K562 (cell line): Measurements from ENCODE around the gene ATP5PD. TPM values are rescaled to one million over a fixed set of nuclear protein-coding genes. Genes with fewer than 3 reads are reported as not detected.

Source experiments
- ATAC-seq: fragments of 200-7000 bp; cut with Tn5 transposase; 3 replicates; pipeline ENCODE4 v1.9.1; 2020; ENCODE audit warnings: moderate library complexity
- BruUV-seq: library from RNA; stranded (reverse); fragments of 400-500 nt; replicated peaks from 2 replicates; lab custom pipeline; 2021; lab: Mats Ljungman, UMichigan
- CTCF ChIA-PET: fragments of 300-600 bp; formaldehyde crosslinking; extraction: SDS; loops from one replicate; lab custom pipeline; 2021; ENCODE audit warnings: low intra/inter-chr PET ratio; lab: Yijun Ruan, JAX
- POLR2A ChIA-PET: fragments of 300-600, 350-650 bp; sonication (Branson Sonifier 250); formaldehyde crosslinking; extraction: SDS; loops from one replicate; lab custom pipeline; 2021; ENCODE audit warnings: antibody characterized with exemption, inconsistent platforms; lab: Yijun Ruan, JAX
- DNase-seq, 4 experiments: peaks; one replicate each; pipeline versions ENCODE4 v3.0.0 to v3.0.0-alpha.2; 2011 to 2018; ENCODE audit warnings: low spot score in 3 of 4, mixed read lengths in 3 of 4; ENCODE audit errors: extremely low read depth in 1 of 4
- FAIRE-seq: peaks from 2 replicates; lab custom pipeline; 2011; peaks lifted over from hg19 to GRCh38; lab: Jason Lieb, UNC
- H2AFZ ChIP-seq: 2 replicates; pipeline ENCODE4 v1.6.0; 2011; ENCODE audit warnings: low read depth, low read length, control low read depth, inconsistent platforms
- H3K27ac ChIP-seq: fragments of 200-600 bp; 3 replicates; pipeline ENCODE4 v1.8.0; 2011; ENCODE audit warnings: low read depth, mild to moderate bottlenecking, control low read depth, inconsistent platforms, low read length, moderate library complexity, mixed read lengths; ENCODE audit errors: extremely low read depth
- H3K27me3 ChIP-seq, 2 experiments: fragments of 300-600 bp in 1 of 2; 2 replicates in 1 of 2; 3 replicates in 1 of 2; pipeline versions ENCODE4 v1.6.0 to v1.8.0; 2011; ENCODE audit warnings: inconsistent platforms in 2 of 2, low read length in 2 of 2, mild to moderate bottlenecking in 1 of 2, mixed read lengths in 1 of 2, moderate library complexity in 1 of 2; ENCODE audit not compliant: control insufficient read depth in 2 of 2, insufficient read depth in 2 of 2
- H3K36me3 ChIP-seq: fragments of 300-600 bp; 3 replicates; pipeline ENCODE4 v1.8.0; 2011; ENCODE audit warnings: mild to moderate bottlenecking, low read length, inconsistent platforms; ENCODE audit not compliant: control insufficient read depth, insufficient read depth
- H3K4me1 ChIP-seq, 2 experiments: fragments of 200-600 bp in 1 of 2; replicated peaks in 1 of 2; 2 replicates in 1 of 2; 3 replicates in 1 of 2; pipeline versions ENCODE4 v1.5.1 to v1.8.0; 2011; ENCODE audit warnings: inconsistent platforms in 2 of 2, low read length in 2 of 2, mild to moderate bottlenecking in 1 of 2, mixed read lengths in 1 of 2, moderate library complexity in 1 of 2; ENCODE audit not compliant: control insufficient read depth in 2 of 2, insufficient read depth in 2 of 2
- H3K4me2 ChIP-seq: 2 replicates; pipeline ENCODE4 v1.6.1; 2011; ENCODE audit warnings: low read length, control low read depth, inconsistent platforms, mixed read lengths; ENCODE audit not compliant: insufficient read depth
- H3K4me3 ChIP-seq: fragments of 200-600 bp; sonication (generic), shearing (Covaris generic); 2 replicates; pipeline ENCODE4 v1.5.1; 2016; ENCODE audit warnings: control low read depth, inconsistent platforms
- H3K79me2 ChIP-seq: fragments of 200-600 bp; 3 replicates; pipeline ENCODE4 v1.8.0; 2011; ENCODE audit warnings: low read length, inconsistent platforms; ENCODE audit not compliant: control insufficient read depth, insufficient read depth
- H3K9ac ChIP-seq, 2 experiments: 2 replicates each; pipeline versions ENCODE4 v1.6.0 to v1.6.1; 2011; ENCODE audit warnings: low read depth in 2 of 2, low read length in 2 of 2, control low read depth in 1 of 2, inconsistent platforms in 1 of 2, mild to moderate bottlenecking in 1 of 2, mixed read lengths in 1 of 2; ENCODE audit not compliant: insufficient read depth in 1 of 2
- H3K9me1 ChIP-seq: one replicate; pipeline ENCODE4 v1.6.0; 2011; ENCODE audit warnings: inconsistent platforms, mild to moderate bottlenecking, low read length, moderate library complexity; ENCODE audit not compliant: control insufficient read depth, insufficient read depth
- H3K9me3 ChIP-seq: replicated peaks from 2 replicates; pipeline ENCODE4 v1.5.1; 2011; ENCODE audit warnings: low read depth, low read length, inconsistent platforms; ENCODE audit not compliant: control insufficient read depth, insufficient read depth
- H4K20me1 ChIP-seq: replicated peaks from 2 replicates; pipeline ENCODE4 v1.6.1; 2011; ENCODE audit warnings: low read length, inconsistent platforms, mixed read lengths; ENCODE audit not compliant: control insufficient read depth, insufficient read depth
- CBFA2T2 ChIP-seq: fragments of 450-650 bp; conservative IDR thresholded peaks from 2 replicates; pipeline ENCODE4 v1.6.1; 2017; ENCODE audit warnings: mild to moderate bottlenecking
- DACH1 ChIP-seq: fragments of 450-650 bp; IDR thresholded peaks from 2 replicates; pipeline ENCODE4 v1.6.1; 2018; ENCODE audit not compliant: partially characterized antibody
- WGBS: fragments of 100-300 bp; shearing (Covaris generic); methylation state at CpG from one replicate; pipeline ENCODE4 v1.1.6; 2016; ENCODE audit warnings: low coverage, mixed read lengths; ENCODE audit not compliant: insufficient coverage; ENCODE audit errors: missing lambda C conversion rate; 5-methylcytosine and 5-hydroxymethylcytosine counted together
- in situ Hi-C: fragments of 300-500 bp; cut with MboI; formaldehyde crosslinking; loops from 4 replicates; pipeline ENCODE4 v1.15.0; 2018; ENCODE audit warnings: inconsistent platforms, mixed read lengths
- intact Hi-C: fragments of 100-400 bp; cut with micrococcal nuclease; formaldehyde crosslinking; loops from 2 replicates; pipeline ENCODE4 v1.14.2; 2022
- polyA plus RNA-seq, 8 experiments: library from polyadenylated mRNA; depleted of rRNA in 4 of 8; stranded (reverse) in 5 of 8; unstranded in 3 of 8; fragments of >200 nt; fragmentation: Nextera tagmentation in 2 of 8; fragmentation: Illumina TruSeq in 1 of 8; extraction: Ambion mirVana in 2 of 8; extraction: Trizol in 1 of 8; gene quantifications; 2 replicates each; pipeline versions ENCODE4 v1.2.1 to v1.2.3, GENCODE V29; 2011 to 2014; ENCODE audit warnings: inconsistent platforms in 1 of 8, missing spikeins in 1 of 8
- total RNA-seq, 7 experiments: library from RNA; depleted of rRNA in 6 of 7; stranded (reverse); fragments of >200 nt in 6 of 7; fragmentation: Illumina TruSeq in 2 of 7; extraction: Trizol in 2 of 7; gene quantifications; 2 replicates each; pipeline versions ENCODE4 v1.2.1 to v1.2.3, GENCODE V29; 2011 to 2021; ENCODE audit warnings: low replicate concordance in 1 of 7
- TF ChIP-seq, protein P1 (sequence below): fragments of 200-800 bp; sonication (Bioruptor generic); IDR thresholded peaks from 2 replicates; pipeline ENCODE4 v1.6.1; 2016; ENCODE audit warnings: missing genetic modification characterization, missing compliant biosample characterization
- TF ChIP-seq, protein P2 (sequence below), 3 experiments: IDR thresholded peaks in 2 of 3; conservative IDR thresholded peaks in 1 of 3; 2 replicates each; pipeline ENCODE4 v1.5.1; 2011 to 2012; ENCODE audit warnings: low read length in 3 of 3, mild to moderate bottlenecking in 3 of 3, control low read depth in 2 of 3, improper control_type of control experiment in 1 of 3, inconsistent platforms in 1 of 3, low read depth in 1 of 3, mixed read lengths in 1 of 3, moderate library complexity in 1 of 3; ENCODE audit not compliant: insufficient read depth in 2 of 3

Gene ATP5PD
- total and polyA plus RNA-seq, 9 of the 15 experiments (the other 6 are each of a cell fraction or from before 2014, with no cell fraction given) = 271 to 828 (median 432) TPM

- peak; percentile 66 for TF ChIP-seq DACH1
- peak; percentile 74 for TF ChIP-seq CBFA2T2
Observed at GRCh38 chr17:75071478-75072271, 24.9 kb upstream of the ATP5PD start (continued).

GRCh38 chr17:75069783-75070182 is 23.0 kb upstream of the ATP5PD start:
- no TSS peak for BruUV-seq
- H3K27ac ChIP-seq = no peak overlapping the region
- H3K4me2 ChIP-seq = no peak overlapping the region
- H3K9me3 ChIP-seq = no peaks in the 10 kb centered on the region
- H3K4me3 ChIP-seq = no peak overlapping the region
- peaks cover 6% of the 10 kb centered on the region; the same call in 2 of the 3 replicates for H3K36me3 ChIP-seq
- ChIA-PET CTCF (interaction anchor here (0.7 to 1.1 kb wide), 2 partner anchors 46 to 62 kb away, joined by 3 to 4 read pairs; partner anchors contain the start of gene NT5C), POLR2A (interaction anchor here (0.6 to 1.6 kb wide), 5 partner anchors 9 to 136 kb away, joined by 3 to 4 read pairs (median 3); partner anchors contain the start of gene NUP85)
- H3K79me2 ChIP-seq = no peaks in the 10 kb centered on the region
- no peak overlapping the region for H2AFZ ChIP-seq
- DNase-seq = no peak
- no peak for ATAC-seq
- no peaks in the 10 kb centered on the region for H3K27me3 ChIP-seq
- in situ Hi-C loops = no loop called here
- no peak overlapping the region for H3K9ac ChIP-seq
- no peaks in the 10 kb centered on the region for H4K20me1 ChIP-seq
- no peaks in the 10 kb centered on the region for H3K9me1 ChIP-seq
- intact Hi-C loops = loop anchor here (5.0 kb wide), 1 partner anchor 38 kb away; the partner anchor contains the start of gene ARMC7
- H3K4me1 ChIP-seq = peaks cover 30 to 31% of the 10 kb centered on the region in 2 experiments
- WGBS = 91% methylated on average over 2 of the region's 2 CpGs
- FAIRE-seq = no peak
- TF ChIP-seq, protein P1, sequence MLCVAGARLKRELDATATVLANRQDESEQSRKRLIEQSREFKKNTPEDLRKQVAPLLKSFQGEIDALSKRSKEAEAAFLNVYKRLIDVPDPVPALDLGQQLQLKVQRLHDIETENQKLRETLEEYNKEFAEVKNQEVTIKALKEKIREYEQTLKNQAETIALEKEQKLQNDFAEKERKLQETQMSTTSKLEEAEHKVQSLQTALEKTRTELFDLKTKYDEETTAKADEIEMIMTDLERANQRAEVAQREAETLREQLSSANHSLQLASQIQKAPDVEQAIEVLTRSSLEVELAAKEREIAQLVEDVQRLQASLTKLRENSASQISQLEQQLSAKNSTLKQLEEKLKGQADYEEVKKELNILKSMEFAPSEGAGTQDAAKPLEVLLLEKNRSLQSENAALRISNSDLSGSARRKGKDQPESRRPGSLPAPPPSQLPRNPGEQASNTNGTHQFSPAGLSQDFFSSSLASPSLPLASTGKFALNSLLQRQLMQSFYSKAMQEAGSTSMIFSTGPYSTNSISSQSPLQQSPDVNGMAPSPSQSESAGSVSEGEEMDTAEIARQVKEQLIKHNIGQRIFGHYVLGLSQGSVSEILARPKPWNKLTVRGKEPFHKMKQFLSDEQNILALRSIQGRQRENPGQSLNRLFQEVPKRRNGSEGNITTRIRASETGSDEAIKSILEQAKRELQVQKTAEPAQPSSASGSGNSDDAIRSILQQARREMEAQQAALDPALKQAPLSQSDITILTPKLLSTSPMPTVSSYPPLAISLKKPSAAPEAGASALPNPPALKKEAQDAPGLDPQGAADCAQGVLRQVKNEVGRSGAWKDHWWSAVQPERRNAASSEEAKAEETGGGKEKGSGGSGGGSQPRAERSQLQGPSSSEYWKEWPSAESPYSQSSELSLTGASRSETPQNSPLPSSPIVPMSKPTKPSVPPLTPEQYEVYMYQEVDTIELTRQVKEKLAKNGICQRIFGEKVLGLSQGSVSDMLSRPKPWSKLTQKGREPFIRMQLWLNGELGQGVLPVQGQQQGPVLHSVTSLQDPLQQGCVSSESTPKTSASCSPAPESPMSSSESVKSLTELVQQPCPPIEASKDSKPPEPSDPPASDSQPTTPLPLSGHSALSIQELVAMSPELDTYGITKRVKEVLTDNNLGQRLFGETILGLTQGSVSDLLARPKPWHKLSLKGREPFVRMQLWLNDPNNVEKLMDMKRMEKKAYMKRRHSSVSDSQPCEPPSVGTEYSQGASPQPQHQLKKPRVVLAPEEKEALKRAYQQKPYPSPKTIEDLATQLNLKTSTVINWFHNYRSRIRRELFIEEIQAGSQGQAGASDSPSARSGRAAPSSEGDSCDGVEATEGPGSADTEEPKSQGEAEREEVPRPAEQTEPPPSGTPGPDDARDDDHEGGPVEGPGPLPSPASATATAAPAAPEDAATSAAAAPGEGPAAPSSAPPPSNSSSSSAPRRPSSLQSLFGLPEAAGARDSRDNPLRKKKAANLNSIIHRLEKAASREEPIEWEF (CRISPR knock-in tag) = no peak
- TF ChIP-seq, protein P2, sequence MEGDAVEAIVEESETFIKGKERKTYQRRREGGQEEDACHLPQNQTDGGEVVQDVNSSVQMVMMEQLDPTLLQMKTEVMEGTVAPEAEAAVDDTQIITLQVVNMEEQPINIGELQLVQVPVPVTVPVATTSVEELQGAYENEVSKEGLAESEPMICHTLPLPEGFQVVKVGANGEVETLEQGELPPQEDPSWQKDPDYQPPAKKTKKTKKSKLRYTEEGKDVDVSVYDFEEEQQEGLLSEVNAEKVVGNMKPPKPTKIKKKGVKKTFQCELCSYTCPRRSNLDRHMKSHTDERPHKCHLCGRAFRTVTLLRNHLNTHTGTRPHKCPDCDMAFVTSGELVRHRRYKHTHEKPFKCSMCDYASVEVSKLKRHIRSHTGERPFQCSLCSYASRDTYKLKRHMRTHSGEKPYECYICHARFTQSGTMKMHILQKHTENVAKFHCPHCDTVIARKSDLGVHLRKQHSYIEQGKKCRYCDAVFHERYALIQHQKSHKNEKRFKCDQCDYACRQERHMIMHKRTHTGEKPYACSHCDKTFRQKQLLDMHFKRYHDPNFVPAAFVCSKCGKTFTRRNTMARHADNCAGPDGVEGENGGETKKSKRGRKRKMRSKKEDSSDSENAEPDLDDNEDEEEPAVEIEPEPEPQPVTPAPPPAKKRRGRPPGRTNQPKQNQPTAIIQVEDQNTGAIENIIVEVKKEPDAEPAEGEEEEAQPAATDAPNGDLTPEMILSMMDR (IDR thresholded peaks at IDR 0.05 in 2 of 3, conservative IDR thresholded peaks at IDR 0.05 in 1 of 3; ENCODE audit: insufficient read depth in 2 of 3, low read depth in 1 of 3, low read length in 3 of 3) = peak in 2 of 3 experiments; percentile 21 to 36; a peak in 2 of 6 replicates
